Large intestine (tissue), 3 donors: ENCODE data around the gene SYT5. TPM values are rescaled to one million over a fixed set of nuclear protein-coding genes. Genes with fewer than 3 reads are reported as not detected.

ENCODE experiments used
- DNase-seq, 2 donors: peaks; one replicate each; pipeline versions ENCODE4 v3.0.0 to v3.0.0-alpha.2; 2013
- H3K27ac ChIP-seq: one replicate; pipeline ENCODE4 v1.5.1; 2013; ENCODE audit warnings: low read length
- H3K27me3 ChIP-seq: 2 replicates; pipeline ENCODE4 v1.6.1; 2013; ENCODE audit warnings: low read length; ENCODE audit not compliant: control insufficient read depth, insufficient read depth
- H3K36me3 ChIP-seq: 2 replicates; pipeline ENCODE4 v1.6.1; 2013; ENCODE audit warnings: low read length; ENCODE audit not compliant: control insufficient read depth, insufficient read depth
- H3K4me1 ChIP-seq: one replicate; pipeline ENCODE4 v1.6.1; 2013; ENCODE audit warnings: low read length; ENCODE audit not compliant: control insufficient read depth, insufficient read depth
- H3K4me3 ChIP-seq: one replicate; pipeline ENCODE4 v1.5.1; 2013; ENCODE audit warnings: low read length
- H3K9me3 ChIP-seq: one replicate; pipeline ENCODE4 v1.6.1; 2013; ENCODE audit warnings: mild to moderate bottlenecking, low read depth, low read length, moderate library complexity; ENCODE audit not compliant: control insufficient read depth
- WGBS: methylation state at CpG from one replicate; pipeline ENCODE4 v1.1.5; 2013; ENCODE audit warnings: low lambda C conversion rate; ENCODE audit not compliant: insufficient coverage; 5-methylcytosine and 5-hydroxymethylcytosine counted together
- polyA plus RNA-seq: library from polyadenylated mRNA; unstranded; fragments of 120-200 nt; gene quantifications from one replicate; pipeline ENCODE4 v1.2.1, GENCODE V29; 2013

Gene SYT5
- polyA plus RNA-seq, 1 donor = 9.1 TPM

DNA sequence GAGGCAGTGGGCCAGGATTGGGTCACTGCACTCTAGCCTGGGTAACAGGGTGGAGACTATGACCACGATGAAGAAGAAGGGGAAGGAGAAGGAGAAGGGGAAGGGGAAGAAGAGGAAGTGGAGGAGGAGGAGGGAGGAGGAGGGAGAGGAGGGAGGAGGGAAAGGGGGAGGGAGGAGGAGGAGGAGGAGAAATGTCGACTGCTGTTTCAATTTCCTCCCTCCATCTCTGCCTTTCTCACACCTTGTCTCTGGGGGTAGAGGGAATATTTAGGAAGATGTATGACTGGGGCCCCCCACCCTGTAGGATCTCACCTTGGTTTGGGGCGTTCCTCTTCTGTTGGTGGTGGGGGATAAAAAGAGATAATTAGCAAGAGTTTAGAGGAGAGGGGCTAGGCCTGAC, 34.9 kb downstream of the SYT5 start:
- Histone ChIP-seq H3K36me3 (no peaks in the 10 kb centered on the region), H3K9me3 (no peaks in the 10 kb centered on the region), H3K27ac (no peak overlapping the region), H3K4me1 (peaks cover 3% of the 10 kb centered on the region), H3K4me3 (no peak overlapping the region), H3K27me3 (peaks cover 78% of the 10 kb centered on the region)
- no peak for DNase-seq
- WGBS = 0% methylated on average over 1 of the region's 3 CpGs

DNA sequence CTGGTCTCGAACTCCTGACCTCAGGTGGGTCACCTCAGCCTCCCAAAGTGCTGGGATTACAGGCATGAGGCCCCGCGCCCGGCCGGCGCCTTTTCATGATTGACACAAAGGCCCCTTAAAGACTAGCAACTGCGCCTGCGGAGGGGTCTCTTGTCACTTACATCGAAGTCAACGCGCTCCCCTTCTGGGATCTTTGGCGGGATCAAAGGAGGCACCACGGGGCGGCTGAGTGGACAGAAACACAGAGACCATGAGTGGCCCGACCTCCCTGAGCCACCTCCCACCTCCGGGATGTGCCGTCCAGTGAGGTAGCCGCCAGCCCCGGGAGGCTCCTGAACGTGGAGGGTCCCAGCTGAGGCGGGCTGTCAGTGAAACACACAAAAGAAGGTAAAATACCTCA, 38.4 kb downstream of the SYT5 start:
- Histone ChIP-seq H3K36me3 (no peaks in the 10 kb centered on the region), H3K27ac (no peak overlapping the region), H3K27me3 (peaks cover 46% of the 10 kb centered on the region), H3K4me1 (peaks cover 1% of the 10 kb centered on the region), H3K4me3 (no peak overlapping the region), H3K9me3 (no peaks in the 10 kb centered on the region)
- no CpG with 5 or more reads among the region's 21 CpGs for WGBS
- DNase-seq = no peak

DNA sequence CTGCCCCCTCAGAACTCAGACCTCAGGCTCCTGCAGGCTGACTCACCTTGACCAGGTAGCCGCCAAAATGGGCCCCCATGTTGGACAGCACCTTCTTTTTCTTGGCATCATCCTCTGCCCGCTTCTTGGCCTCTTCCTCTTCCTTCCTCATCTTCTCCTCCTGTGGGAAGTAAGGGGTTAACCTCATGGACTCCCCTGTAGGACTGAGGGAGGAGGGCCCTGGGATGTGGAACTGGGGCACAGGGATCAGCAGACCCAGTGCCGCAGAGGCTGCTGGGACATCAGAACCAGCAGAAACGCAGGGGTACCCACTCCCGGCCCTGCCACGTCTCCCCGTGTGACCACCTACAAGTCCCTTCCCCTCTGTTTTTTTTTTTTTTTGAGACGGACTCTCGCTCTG, 42.2 kb downstream of the SYT5 start:
- H3K9me3 ChIP-seq = no peaks in the 10 kb centered on the region
- DNase-seq = no peak
- H3K4me1 ChIP-seq = no peaks in the 10 kb centered on the region
- H3K36me3 ChIP-seq = no peaks in the 10 kb centered on the region
- no peak overlapping the region for H3K4me3 ChIP-seq
- no CpG with 5 or more reads among the region's 9 CpGs for WGBS
- peaks cover 27% of the 10 kb centered on the region for H3K27me3 ChIP-seq
- no peak overlapping the region for H3K27ac ChIP-seq

DNA sequence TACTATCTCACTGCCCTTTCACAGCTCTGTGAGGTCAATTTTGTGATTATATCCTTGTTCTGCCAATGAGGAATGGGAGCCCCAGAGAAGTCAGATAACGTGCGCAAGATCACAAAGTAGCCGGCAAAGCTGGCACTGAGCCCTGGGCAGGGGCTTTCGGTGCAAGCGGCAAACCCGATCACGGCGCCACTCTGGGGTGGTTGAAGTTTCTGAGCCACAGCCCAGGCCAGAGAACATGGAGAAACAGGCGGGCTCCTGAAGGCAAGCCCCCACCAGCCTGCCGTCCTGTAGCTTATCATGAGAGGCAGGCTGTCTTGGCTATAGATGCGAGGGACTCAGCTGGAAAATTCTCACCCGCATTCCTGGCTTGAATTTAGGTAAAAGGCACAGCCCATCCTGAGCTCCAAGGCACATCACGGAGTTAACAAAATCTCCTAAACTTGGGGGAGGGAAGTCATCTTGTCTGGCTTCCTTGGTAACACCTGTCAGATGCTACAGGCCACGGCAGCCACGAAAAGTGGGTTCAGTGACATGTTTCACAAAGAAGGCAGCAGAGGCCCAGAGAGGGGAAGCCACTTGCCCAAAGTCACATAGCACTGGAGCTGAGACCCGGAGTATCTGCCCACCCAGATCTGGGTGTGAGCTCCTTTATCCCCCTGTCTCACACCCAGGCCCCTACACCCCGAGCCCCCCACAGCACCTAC, 43.5 kb downstream of the SYT5 start:
- DNase-seq = no peak
- no CpG with 5 or more reads among the region's 17 CpGs for WGBS
- H3K27me3 ChIP-seq = peaks cover 21% of the 10 kb centered on the region

DNA sequence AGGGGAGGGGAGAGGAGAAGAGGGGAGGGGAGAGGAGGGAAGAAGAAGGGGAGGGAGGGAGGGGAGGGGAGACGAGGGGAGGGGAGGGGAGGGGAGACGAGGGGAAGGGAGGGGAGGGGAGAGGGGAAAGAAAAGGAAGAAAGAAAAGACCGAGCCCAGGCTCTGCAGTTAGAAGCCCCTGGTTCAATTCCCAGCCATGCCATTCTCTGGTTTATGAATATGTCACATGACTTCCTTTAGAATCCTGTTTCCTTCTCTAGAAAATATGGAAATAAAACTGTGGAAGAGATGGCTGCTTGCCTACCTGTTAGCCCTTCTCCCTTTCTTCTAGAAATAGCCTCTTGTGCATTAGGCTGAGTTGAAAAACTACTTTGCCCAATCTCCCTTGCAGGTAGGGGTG, 45.4 kb downstream of the SYT5 start:
- H3K27ac ChIP-seq = no peak overlapping the region
- H3K4me1 ChIP-seq = no peaks in the 10 kb centered on the region
- H3K9me3 ChIP-seq = no peaks in the 10 kb centered on the region
- peaks cover 19% of the 10 kb centered on the region for H3K27me3 ChIP-seq
- WGBS = no CpG with 5 or more reads among the region's 3 CpGs
- DNase-seq = no peak
- no peak overlapping the region for H3K4me3 ChIP-seq
- no peaks in the 10 kb centered on the region for H3K36me3 ChIP-seq

More for the DNA sequence above, 43.5 kb downstream of the SYT5 start:
- Histone ChIP-seq H3K4me1 (no peaks in the 10 kb centered on the region), H3K27ac (no peak overlapping the region), H3K9me3 (no peaks in the 10 kb centered on the region), H3K4me3 (no peak overlapping the region), H3K36me3 (no peaks in the 10 kb centered on the region)

DNA sequence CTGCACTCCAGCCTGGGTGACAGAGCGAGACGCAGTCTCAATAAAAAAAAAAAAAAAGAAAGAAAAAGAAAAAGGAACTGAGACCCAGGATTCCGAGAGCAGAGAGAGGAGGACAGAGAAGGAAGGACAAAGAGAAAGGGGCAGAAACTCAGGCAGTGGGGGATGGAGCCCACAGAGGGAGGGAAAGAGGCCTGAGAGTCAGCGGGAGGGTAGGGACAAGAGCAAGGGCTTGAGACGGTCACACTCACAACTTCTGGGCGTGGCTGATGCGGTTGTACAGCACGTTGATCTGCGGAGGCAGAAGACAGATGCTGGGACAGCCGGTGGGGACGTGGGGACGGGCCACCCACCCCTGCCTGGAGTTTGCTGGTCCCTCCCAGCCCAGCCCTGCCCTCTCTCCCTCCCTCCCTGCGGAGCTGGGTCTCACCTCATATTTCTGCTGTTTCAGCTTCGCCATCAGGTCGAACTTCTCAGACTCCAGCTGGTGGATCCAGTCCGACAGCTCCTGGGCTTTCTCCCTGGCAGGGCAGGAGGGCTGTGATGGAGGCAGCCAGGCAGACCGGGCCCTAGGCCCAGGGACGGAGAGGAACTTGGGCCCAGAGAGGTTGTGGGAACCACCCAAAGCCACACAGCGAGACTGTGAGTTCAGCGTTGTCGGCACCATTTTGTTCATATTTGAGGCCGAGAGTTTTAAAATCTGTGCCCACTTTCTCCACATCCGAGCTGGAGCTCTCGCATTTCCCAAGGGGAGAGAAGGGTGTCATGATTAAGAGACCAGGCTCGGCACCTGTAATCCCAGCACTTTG, 46.2 kb downstream of the SYT5 start:
- H3K4me1 ChIP-seq = no peaks in the 10 kb centered on the region
- peaks cover 19% of the 10 kb centered on the region for H3K27me3 ChIP-seq
- 60% methylated on average over 1 of the region's 25 CpGs for WGBS
- H3K36me3 ChIP-seq = no peaks in the 10 kb centered on the region
- no peak overlapping the region for H3K4me3 ChIP-seq
- no peak for DNase-seq
- no peaks in the 10 kb centered on the region for H3K9me3 ChIP-seq
- H3K27ac ChIP-seq = no peak overlapping the region

DNA sequence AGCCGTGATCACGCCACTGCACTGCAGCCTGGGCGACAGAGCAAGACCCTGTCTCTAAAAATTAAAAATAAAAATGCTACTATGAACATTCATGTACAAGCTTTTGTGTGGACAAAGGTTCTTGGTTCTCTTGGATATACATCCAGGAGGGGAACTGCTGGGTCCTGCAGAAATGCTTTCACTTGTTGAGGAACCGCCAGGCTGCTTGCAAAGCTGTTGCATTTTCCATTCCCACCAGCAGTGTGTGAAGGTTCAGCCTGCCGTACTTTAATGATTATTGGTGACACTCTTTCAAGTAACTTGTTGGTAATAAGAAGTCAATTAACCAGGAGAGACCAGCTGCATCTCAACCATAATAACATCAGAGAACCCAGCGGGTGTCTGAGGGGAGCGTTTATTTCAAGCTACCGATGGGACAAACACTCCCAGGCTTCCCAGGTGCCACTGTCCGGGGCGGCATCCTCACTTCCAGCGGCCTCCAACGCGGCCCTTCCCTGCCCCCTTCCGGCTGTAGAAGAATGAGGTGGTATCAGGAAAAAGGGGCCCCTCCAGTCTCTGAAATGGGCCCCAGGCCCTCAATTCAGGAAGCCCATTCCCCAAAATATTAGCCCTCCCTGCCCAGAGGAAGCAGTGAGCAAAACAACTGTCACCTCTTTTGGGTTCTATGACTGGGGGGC, 47.5 kb downstream of the SYT5 start:
- no peak for DNase-seq
- no peak overlapping the region for H3K4me3 ChIP-seq
- no peaks in the 10 kb centered on the region for H3K4me1 ChIP-seq
- H3K9me3 ChIP-seq = no peaks in the 10 kb centered on the region
- peaks cover 19% of the 10 kb centered on the region for H3K27me3 ChIP-seq
- no peaks in the 10 kb centered on the region for H3K36me3 ChIP-seq
- no peak overlapping the region for H3K27ac ChIP-seq
- no CpG with 5 or more reads among the region's 14 CpGs for WGBS

DNA sequence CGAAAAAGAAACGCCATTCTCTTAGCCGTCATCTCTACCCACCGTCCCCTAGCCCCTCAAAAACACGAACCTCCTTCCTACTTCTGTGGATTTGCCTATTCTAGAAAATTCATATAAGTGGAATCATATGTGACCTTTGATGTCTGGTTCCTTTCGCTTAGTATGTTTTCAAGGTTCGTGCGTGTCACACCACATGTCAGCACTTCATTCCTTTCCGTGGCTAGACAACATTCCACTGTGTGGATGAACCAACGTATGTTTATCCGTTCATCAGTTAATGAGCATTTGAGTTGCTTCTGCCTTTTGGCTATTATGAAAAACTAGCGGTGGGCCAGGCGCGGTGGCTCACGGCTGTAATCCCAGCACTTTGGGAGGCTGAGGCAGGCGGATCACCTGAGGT, 48.7 kb downstream of the SYT5 start:
- H3K27me3 ChIP-seq = peaks cover 19% of the 10 kb centered on the region
- no peaks in the 10 kb centered on the region for H3K9me3 ChIP-seq
- DNase-seq = no peak
- 91% methylated on average over 4 of the region's 16 CpGs for WGBS
- no peaks in the 10 kb centered on the region for H3K4me1 ChIP-seq
- no peak overlapping the region for H3K27ac ChIP-seq
- no peaks in the 10 kb centered on the region for H3K36me3 ChIP-seq
- H3K4me3 ChIP-seq = no peak overlapping the region

Other genes with a start within 250 kb of the SYT5 start
- gene NLRP7, start 232.8 kb downstream of the SYT5 start, polyA plus RNA-seq = not detected
- 12.6 TPM for gene NLRP2, start 213.9 kb downstream of the SYT5 start, polyA plus RNA-seq
- 0.13 TPM for gene GP6, start 142.0 kb downstream of the SYT5 start, polyA plus RNA-seq
- 19.9 TPM for gene RDH13, start 117.1 kb downstream of the SYT5 start, polyA plus RNA-seq
- gene EPS8L1, start 104.4 kb downstream of the SYT5 start, polyA plus RNA-seq = 20.9 TPM
- 94.4 TPM for gene PPP1R12C, start 62.7 kb downstream of the SYT5 start, polyA plus RNA-seq
- 10.2 TPM for gene TNNT1, start 31.1 kb downstream of the SYT5 start, polyA plus RNA-seq
- 0.88 TPM for gene TNNI3, start 22.6 kb downstream of the SYT5 start, polyA plus RNA-seq
- 0.99 TPM for gene DNAAF3, start 13.7 kb downstream of the SYT5 start, polyA plus RNA-seq
- gene PTPRH, start 29.2 kb upstream of the SYT5 start, polyA plus RNA-seq = 28.1 TPM
- gene TMEM86B, start 48.5 kb upstream of the SYT5 start, polyA plus RNA-seq = 69.0 TPM
- gene PPP6R1, start 78.7 kb upstream of the SYT5 start, polyA plus RNA-seq = 65.1 TPM
- gene HSPBP1, start 99.8 kb upstream of the SYT5 start, polyA plus RNA-seq = 29.4 TPM
- gene BRSK1, start 103.7 kb upstream of the SYT5 start, polyA plus RNA-seq = 9.7 TPM
- 71.4 TPM for gene TMEM150B, start 145.1 kb upstream of the SYT5 start, polyA plus RNA-seq
- 21.5 TPM for gene KMT5C, start 159.6 kb upstream of the SYT5 start, polyA plus RNA-seq
- 1.3 TPM for gene COX6B2, start 174.4 kb upstream of the SYT5 start, polyA plus RNA-seq
- gene GARIN5B, start 183.0 kb upstream of the SYT5 start, polyA plus RNA-seq = 0.03 TPM
- 0.66 TPM for gene IL11, start 190.2 kb upstream of the SYT5 start, polyA plus RNA-seq
- 0.93 TPM for gene TMEM190, start 196.5 kb upstream of the SYT5 start, polyA plus RNA-seq
- 8.7 TPM for gene TMEM238, start 204.0 kb upstream of the SYT5 start, polyA plus RNA-seq
- 2,127 TPM for gene RPL28, start 205.6 kb upstream of the SYT5 start, polyA plus RNA-seq
- 29.9 TPM for gene UBE2S, start 227.5 kb upstream of the SYT5 start, polyA plus RNA-seq